ENCODE data around the gene SDK2. TPM values are rescaled to one million over a fixed set of nuclear protein-coding genes. Genes with fewer than 3 reads are reported as not detected.

The SDK2 gene
- total RNA-seq, 1 experiment from 2014 or later: 0.67 TPM

GRCh38 chr17:73445466-73445865 is 198.8 kb downstream of the SDK2 start:
- intact Hi-C loops (cut with micrococcal nuclease; ENCODE audit: unreplicated experiment): no loop called here
- H3K27ac ChIP-seq (ENCODE audit: low read depth, low read length, poor library complexity, severe bottlenecking): no peak overlapping the region
- ChIA-PET POLR2A (ENCODE audit: low non-redundant PET) (interaction anchor here (0.6 kb wide), 1 partner anchor 9 kb away, joined by 3 read pairs; no protein-coding TSS in a partner anchor), CTCF (no interaction called here)
- H3K9me3 ChIP-seq (ENCODE audit: low read depth, low read length, poor library complexity, severe bottlenecking): no peaks in the 10 kb centered on the region
- no TSS peak for BruUV-seq (replicated peaks)
- H3K4me1 ChIP-seq (ENCODE audit: insufficient read depth, low read length, poor library complexity, severe bottlenecking): no peaks in the 10 kb centered on the region
- no peaks in the 10 kb centered on the region for H3K36me3 ChIP-seq (ENCODE audit: insufficient read depth, low read length, poor library complexity, severe bottlenecking)
- DNase-seq (ENCODE audit: low spot score): no peak
- no peaks in the 10 kb centered on the region for H3K27me3 ChIP-seq (replicated peaks; ENCODE audit: insufficient read depth, low read depth, low read length, poor library complexity)
- TF ChIP-seq EZH2 (IDR thresholded peaks at IDR 0.05; ENCODE audit: borderline replicate concordance, low read depth, low read length, poor library complexity, severe bottlenecking) (no peak), CTCF (conservative IDR thresholded peaks at IDR 0.05; ENCODE audit: low read depth, low read length) (no peak)
- no peak overlapping the region for H3K4me3 ChIP-seq (ENCODE audit: low read depth, low read length, poor library complexity, severe bottlenecking)

- Histone ChIP-seq H3K9me3 (ENCODE audit: low read depth, low read length, poor library complexity, severe bottlenecking) (no peaks in the 10 kb centered on the region), H3K4me3 (ENCODE audit: low read depth, low read length, poor library complexity, severe bottlenecking) (no peak overlapping the region), H3K36me3 (ENCODE audit: insufficient read depth, low read length, poor library complexity, severe bottlenecking) (no peaks in the 10 kb centered on the region), H3K27me3 (replicated peaks; ENCODE audit: insufficient read depth, low read depth, low read length, poor library complexity) (no peaks in the 10 kb centered on the region), H3K4me1 (ENCODE audit: insufficient read depth, low read length, poor library complexity, severe bottlenecking) (no peaks in the 10 kb centered on the region), H3K27ac (ENCODE audit: low read depth, low read length, poor library complexity, severe bottlenecking) (no peak overlapping the region)
- CTCF ChIA-PET: no interaction called here
- no peak for TF ChIP-seq EZH2 (IDR thresholded peaks at IDR 0.05; ENCODE audit: borderline replicate concordance, low read depth, low read length, poor library complexity, severe bottlenecking)
- no peak for TF ChIP-seq CTCF (conservative IDR thresholded peaks at IDR 0.05; ENCODE audit: low read depth, low read length)
- DNase-seq (ENCODE audit: low spot score): no peak
- intact Hi-C loops (cut with micrococcal nuclease; ENCODE audit: unreplicated experiment): no loop called here
- POLR2A ChIA-PET (ENCODE audit: low non-redundant PET): no interaction called here
- BruUV-seq (replicated peaks): no TSS peak
Measured at GRCh38 chr17:73444021-73444420, 200.2 kb downstream of the SDK2 start.

GRCh38 chr17:73439597-73439996 is 204.6 kb downstream of the SDK2 start:
- Histone ChIP-seq H3K36me3 (ENCODE audit: insufficient read depth, low read length, poor library complexity, severe bottlenecking) (no peaks in the 10 kb centered on the region), H3K9me3 (ENCODE audit: low read depth, low read length, poor library complexity, severe bottlenecking) (no peaks in the 10 kb centered on the region), H3K4me3 (ENCODE audit: low read depth, low read length, poor library complexity, severe bottlenecking) (no peak overlapping the region), H3K27ac (ENCODE audit: low read depth, low read length, poor library complexity, severe bottlenecking) (no peak overlapping the region), H3K27me3 (replicated peaks; ENCODE audit: insufficient read depth, low read depth, low read length, poor library complexity) (no peaks in the 10 kb centered on the region), H3K4me1 (ENCODE audit: insufficient read depth, low read length, poor library complexity, severe bottlenecking) (peaks cover 14% of the 10 kb centered on the region)
- TF ChIP-seq CTCF (conservative IDR thresholded peaks at IDR 0.05; ENCODE audit: low read depth, low read length) (no peak), EZH2 (IDR thresholded peaks at IDR 0.05; ENCODE audit: borderline replicate concordance, low read depth, low read length, poor library complexity, severe bottlenecking) (no peak)
- BruUV-seq (replicated peaks): no TSS peak
- DNase-seq (ENCODE audit: low spot score): no peak
- CTCF ChIA-PET: no interaction called here
- POLR2A ChIA-PET (ENCODE audit: low non-redundant PET): no interaction called here
- intact Hi-C loops (cut with micrococcal nuclease; ENCODE audit: unreplicated experiment): no loop called here
